DOHH2 (cell line): ENCODE results near the gene ATP6V1G1.

Experiments
- H3F3A ChIP-seq: fragments of 200-600 bp; sonication (generic), shearing (Covaris generic); 2 replicates; pipeline ENCODE4 v1.6.0; 2016; ENCODE audit warnings: antibody characterized with exemption, mild to moderate bottlenecking; ENCODE audit not compliant: control insufficient read depth, insufficient read depth
- H3K27ac ChIP-seq: fragments of 200-600 bp; sonication (generic); 2 replicates; pipeline ENCODE4 v1.5.1; 2014; ENCODE audit warnings: low read depth, mild to moderate bottlenecking, low read length, moderate library complexity
- H3K27me3 ChIP-seq: fragments of 200-600 bp; sonication (generic); 2 replicates; pipeline ENCODE4 v1.6.1; 2014; ENCODE audit warnings: mild to moderate bottlenecking, low read length, mixed read lengths; ENCODE audit not compliant: control insufficient read depth
- H3K36me3 ChIP-seq: fragments of 200-600 bp; sonication (generic); 2 replicates; pipeline ENCODE4 v1.6.1; 2014; ENCODE audit warnings: mild to moderate bottlenecking, low read length, moderate library complexity, mixed read lengths; ENCODE audit not compliant: control insufficient read depth
- H3K4me1 ChIP-seq: fragments of 200-600 bp; sonication (generic); 2 replicates; pipeline ENCODE4 v1.6.1; 2014; ENCODE audit warnings: mild to moderate bottlenecking, low read length, mixed read lengths; ENCODE audit not compliant: control insufficient read depth
- H3K4me2 ChIP-seq: fragments of 200-600 bp; sonication (generic); 2 replicates; pipeline ENCODE4 v1.6.0; 2014; ENCODE audit warnings: mild to moderate bottlenecking, low read length, moderate library complexity
- H3K4me3 ChIP-seq: fragments of 200-600 bp; sonication (generic); 2 replicates; pipeline ENCODE4 v1.5.1; 2014; ENCODE audit warnings: mild to moderate bottlenecking, low read length, mixed read lengths
- H3K79me2 ChIP-seq: fragments of 200-600 bp; sonication (generic); 2 replicates; pipeline ENCODE4 v1.6.1; 2014; ENCODE audit warnings: mild to moderate bottlenecking, low read length, mixed read lengths; ENCODE audit not compliant: control insufficient read depth
- H3K9me2 ChIP-seq: fragments of 200-600 bp; sonication (generic); replicated peaks from 2 replicates; pipeline ENCODE4 v1.6.1; 2014; ENCODE audit warnings: mild to moderate bottlenecking, low read length, mixed read lengths; ENCODE audit not compliant: control insufficient read depth
- H3K9me3 ChIP-seq: fragments of 200-600 bp; sonication (generic); 2 replicates; pipeline ENCODE4 v1.6.1; 2014; ENCODE audit warnings: antibody characterized with exemption, low read length, mixed read lengths; ENCODE audit not compliant: control insufficient read depth, insufficient read depth
- H4K20me1 ChIP-seq: fragments of 200-600 bp; sonication (generic); 2 replicates; pipeline ENCODE4 v1.6.0; 2014; ENCODE audit warnings: low read depth, mild to moderate bottlenecking, antibody characterized with exemption, low read length, moderate library complexity; ENCODE audit not compliant: control insufficient read depth, insufficient read depth
- CTCF ChIP-seq: fragments of 200-600 bp; sonication (generic); IDR thresholded peaks from one replicate; pipeline ENCODE4 v1.5.1; 2014; ENCODE audit warnings: antibody characterized with exemption, mild to moderate bottlenecking, low read depth, low read length; ENCODE audit not compliant: poor library complexity, severe bottlenecking
- EZH2phosphoT487 ChIP-seq: fragments of 200-600 bp; sonication (generic); IDR thresholded peaks from 2 replicates; pipeline ENCODE4 v1.6.1; 2017; ENCODE audit warnings: borderline replicate concordance, mild to moderate bottlenecking, antibody characterized with exemption, low read length, moderate library complexity, mixed read lengths

Gene ATP6V1G1

GRCh38 chr9:114613919-114614318 is 26.4 kb downstream of the ATP6V1G1 start:
- Histone ChIP-seq H4K20me1 (no peaks in the 10 kb centered on the region), H3K9me2 (no peaks in the 10 kb centered on the region), H3K4me2 (peak overlapping the region; percentile 89), H3K36me3 (peaks cover 34% of the 10 kb centered on the region), H3K4me3 (peak overlapping the region; percentile 92), H3K4me1 (peaks cover 79% of the 10 kb centered on the region), H3K27ac (peak overlapping the region; percentile 73; the same call in 1 of the 2 replicates), H3K9me3 (no peaks in the 10 kb centered on the region), H3K27me3 (no peaks in the 10 kb centered on the region), H3F3A (peaks cover 13% of the 10 kb centered on the region), H3K79me2 (peaks cover 78% of the 10 kb centered on the region)
- no peak for TF ChIP-seq EZH2phosphoT487
- TF ChIP-seq CTCF = no peak

GRCh38 chr9:114614373-114614772 is 26.8 kb downstream of the ATP6V1G1 start:
- peaks cover 13% of the 10 kb centered on the region for H3F3A ChIP-seq
- H3K4me3 ChIP-seq = no peak overlapping the region
- no peak overlapping the region for H3K4me2 ChIP-seq
- peaks cover 82% of the 10 kb centered on the region for H3K79me2 ChIP-seq
- H3K4me1 ChIP-seq = peaks cover 83% of the 10 kb centered on the region
- H3K36me3 ChIP-seq = peaks cover 39% of the 10 kb centered on the region
- TF ChIP-seq CTCF (no peak), EZH2phosphoT487 (no peak)
- H3K9me2 ChIP-seq = no peaks in the 10 kb centered on the region
- H3K27me3 ChIP-seq = no peaks in the 10 kb centered on the region
- H3K27ac ChIP-seq = no peak overlapping the region
- no peaks in the 10 kb centered on the region for H3K9me3 ChIP-seq
- no peaks in the 10 kb centered on the region for H4K20me1 ChIP-seq

- Histone ChIP-seq H3K79me2 (peaks cover 90% of the 10 kb centered on the region), H3K4me1 (peaks cover 73% of the 10 kb centered on the region), H3K4me3 (peak overlapping the region; percentile 58), H3K36me3 (peaks cover 49% of the 10 kb centered on the region), H3K27me3 (no peaks in the 10 kb centered on the region), H3K9me3 (no peaks in the 10 kb centered on the region), H3K4me2 (peak overlapping the region; percentile 73), H3F3A (peaks cover 13% of the 10 kb centered on the region), H3K9me2 (no peaks in the 10 kb centered on the region), H3K27ac (peak overlapping the region; percentile 81), H4K20me1 (no peaks in the 10 kb centered on the region)
- TF ChIP-seq CTCF = no peak
These were observed 29.3 kb downstream of the ATP6V1G1 start for GRCh38 chr9:114616684-114617520.
